Mesothelial cell of epicardium (in vitro differentiated cells): ENCODE results near the gene CNTLN. TPM values are rescaled to one million over a fixed set of nuclear protein-coding genes. Genes with fewer than 3 reads are reported as not detected.

Experiments
- DNase-seq, 2 experiments: peaks; one replicate each; pipeline ENCODE4 v3.0.0; 2021; ENCODE audit warnings: low spot score in 2 of 2; ENCODE audit not compliant: unreplicated experiment in 2 of 2
- H3K27ac Mint-ChIP-seq: 2 replicates; pipeline ENCODE4 v1.8.0; 2021; ENCODE audit warnings: mixed read lengths
- H3K27me3 Mint-ChIP-seq: 2 replicates; pipeline ENCODE4 v1.8.0; 2021; ENCODE audit warnings: low read depth, mixed read lengths
- H3K36me3 Mint-ChIP-seq: 2 replicates; pipeline ENCODE4 v1.8.0; 2021; ENCODE audit warnings: mixed read lengths
- H3K4me1 Mint-ChIP-seq: 2 replicates; pipeline ENCODE4 v1.8.0; 2021; ENCODE audit warnings: mixed read lengths
- H3K4me3 Mint-ChIP-seq: 2 replicates; pipeline ENCODE4 v1.8.0; 2021; ENCODE audit warnings: mild to moderate bottlenecking, moderate library complexity, mixed read lengths
- H3K9me3 Mint-ChIP-seq: 2 replicates; pipeline ENCODE4 v1.8.0; 2021; ENCODE audit warnings: mixed read lengths
- total RNA-seq: library from RNA; stranded (reverse); gene quantifications from 3 replicates; pipeline ENCODE4 v1.2.1, GENCODE V29; 2021
- TF ChIP-seq, protein P1 (sequence below): fragments of 200-600 bp; sonication (generic); IDR thresholded peaks from one replicate; pipeline ENCODE4 v1.5.0; 2021; ENCODE audit warnings: antibody characterized with exemption; ENCODE audit not compliant: unreplicated experiment

The CNTLN gene
- total RNA-seq, 1 donor from 2014 or later, result 14.0 TPM

DNA sequence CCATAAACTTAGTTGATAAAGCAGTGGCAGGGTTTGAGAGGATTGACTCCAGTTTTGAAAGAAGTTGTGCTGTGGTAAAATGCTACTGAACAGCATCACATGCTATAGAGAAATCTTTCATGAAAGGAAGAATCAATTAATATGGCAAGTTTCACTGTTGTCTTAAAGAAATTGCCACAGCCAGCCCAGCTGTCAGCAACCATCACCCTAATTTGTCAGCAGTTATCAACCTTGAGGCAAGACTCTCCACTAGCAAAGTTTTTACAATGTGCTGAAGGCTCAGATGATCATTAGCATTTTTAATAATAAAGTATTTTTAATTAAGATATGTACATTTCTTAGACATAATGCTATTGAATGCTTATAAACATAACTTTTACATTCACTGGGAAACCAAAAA is 343.0 kb downstream of the CNTLN start:
- Mint-ChIP-seq H3K36me3 (peaks cover 4% of the 10 kb centered on the region), H3K4me1 (no peaks in the 10 kb centered on the region), H3K27me3 (no peaks in the 10 kb centered on the region), H3K4me3 (no peak overlapping the region), H3K9me3 (no peaks in the 10 kb centered on the region), H3K27ac (no peak overlapping the region)
- TF ChIP-seq, protein P1, sequence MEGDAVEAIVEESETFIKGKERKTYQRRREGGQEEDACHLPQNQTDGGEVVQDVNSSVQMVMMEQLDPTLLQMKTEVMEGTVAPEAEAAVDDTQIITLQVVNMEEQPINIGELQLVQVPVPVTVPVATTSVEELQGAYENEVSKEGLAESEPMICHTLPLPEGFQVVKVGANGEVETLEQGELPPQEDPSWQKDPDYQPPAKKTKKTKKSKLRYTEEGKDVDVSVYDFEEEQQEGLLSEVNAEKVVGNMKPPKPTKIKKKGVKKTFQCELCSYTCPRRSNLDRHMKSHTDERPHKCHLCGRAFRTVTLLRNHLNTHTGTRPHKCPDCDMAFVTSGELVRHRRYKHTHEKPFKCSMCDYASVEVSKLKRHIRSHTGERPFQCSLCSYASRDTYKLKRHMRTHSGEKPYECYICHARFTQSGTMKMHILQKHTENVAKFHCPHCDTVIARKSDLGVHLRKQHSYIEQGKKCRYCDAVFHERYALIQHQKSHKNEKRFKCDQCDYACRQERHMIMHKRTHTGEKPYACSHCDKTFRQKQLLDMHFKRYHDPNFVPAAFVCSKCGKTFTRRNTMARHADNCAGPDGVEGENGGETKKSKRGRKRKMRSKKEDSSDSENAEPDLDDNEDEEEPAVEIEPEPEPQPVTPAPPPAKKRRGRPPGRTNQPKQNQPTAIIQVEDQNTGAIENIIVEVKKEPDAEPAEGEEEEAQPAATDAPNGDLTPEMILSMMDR, result no peak
- no peak for DNase-seq

DNA sequence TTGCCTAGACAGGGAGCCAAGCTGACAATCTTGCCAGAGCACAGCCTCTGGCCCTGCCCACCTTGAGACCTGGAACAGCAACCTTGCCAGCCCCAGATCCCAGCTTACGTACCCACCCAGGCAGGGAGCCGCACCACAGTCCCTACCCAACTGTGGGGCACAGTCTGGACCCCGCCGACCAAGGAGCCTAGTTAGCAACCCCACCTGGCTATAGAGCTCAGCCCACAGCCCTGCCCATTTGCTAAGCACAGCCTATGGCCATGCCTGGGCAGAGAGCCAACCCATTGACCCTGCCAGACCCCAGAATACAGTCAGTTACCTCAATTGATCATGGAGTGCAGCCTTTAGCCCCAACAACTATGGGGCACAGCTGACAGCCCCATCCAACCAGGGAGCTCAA is 346.1 kb downstream of the CNTLN start:
- Mint-ChIP-seq H3K4me1 (no peaks in the 10 kb centered on the region), H3K27me3 (no peaks in the 10 kb centered on the region), H3K36me3 (peaks cover 4% of the 10 kb centered on the region), H3K4me3 (no peak overlapping the region), H3K9me3 (no peaks in the 10 kb centered on the region), H3K27ac (no peak overlapping the region)
- TF ChIP-seq, protein P1, result no peak
- no peak for DNase-seq

DNA sequence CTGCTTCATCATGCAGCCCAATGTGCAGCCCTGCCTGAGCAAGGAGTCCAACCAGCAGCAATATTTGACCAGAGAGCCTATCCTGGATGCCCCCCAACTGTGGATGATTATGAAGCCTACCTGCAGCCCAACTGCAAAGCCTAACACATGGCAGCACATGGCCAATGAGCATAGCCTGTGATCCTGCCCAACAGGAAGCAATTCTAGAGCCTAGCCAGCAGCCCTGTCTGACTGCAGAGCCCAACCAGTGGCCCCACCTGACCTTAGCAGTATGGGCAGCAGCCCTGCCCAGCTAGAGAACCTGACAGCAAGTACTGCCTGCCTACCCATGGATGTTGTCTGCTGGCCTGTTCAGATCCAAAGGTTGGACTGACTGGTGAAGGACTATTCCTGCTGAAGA is 346.7 kb downstream of the CNTLN start:
- TF ChIP-seq, protein P1, result no peak
- Mint-ChIP-seq H3K27me3 (no peaks in the 10 kb centered on the region), H3K27ac (no peak overlapping the region), H3K36me3 (peaks cover 2% of the 10 kb centered on the region), H3K4me3 (no peak overlapping the region), H3K4me1 (no peaks in the 10 kb centered on the region), H3K9me3 (no peaks in the 10 kb centered on the region)
- DNase-seq, result no peak

DNA sequence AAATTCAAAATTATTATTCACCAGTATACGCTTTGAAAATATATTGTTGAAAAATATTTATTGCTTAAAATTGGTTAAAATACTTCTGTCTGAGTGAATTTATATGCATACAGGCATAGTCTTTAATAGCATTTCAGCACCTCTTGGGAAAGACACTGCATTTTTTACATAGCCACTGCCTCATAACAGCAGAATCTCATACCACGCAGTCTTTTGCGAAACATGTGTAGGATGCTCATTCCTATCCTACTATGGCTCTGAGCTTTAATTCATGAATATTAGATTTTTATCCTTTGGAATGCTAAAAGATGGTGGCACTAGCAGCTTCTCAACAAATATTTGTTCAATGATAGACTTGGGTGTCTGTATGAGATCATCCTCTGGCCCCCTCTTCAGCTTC is 350.1 kb downstream of the CNTLN start:
- Mint-ChIP-seq H3K4me3 (no peak overlapping the region), H3K27me3 (no peaks in the 10 kb centered on the region), H3K9me3 (no peaks in the 10 kb centered on the region), H3K27ac (no peak overlapping the region), H3K36me3 (no peaks in the 10 kb centered on the region), H3K4me1 (peaks cover under 1% of the 10 kb centered on the region)
- no peak for DNase-seq
- TF ChIP-seq, protein P1, result no peak

DNA sequence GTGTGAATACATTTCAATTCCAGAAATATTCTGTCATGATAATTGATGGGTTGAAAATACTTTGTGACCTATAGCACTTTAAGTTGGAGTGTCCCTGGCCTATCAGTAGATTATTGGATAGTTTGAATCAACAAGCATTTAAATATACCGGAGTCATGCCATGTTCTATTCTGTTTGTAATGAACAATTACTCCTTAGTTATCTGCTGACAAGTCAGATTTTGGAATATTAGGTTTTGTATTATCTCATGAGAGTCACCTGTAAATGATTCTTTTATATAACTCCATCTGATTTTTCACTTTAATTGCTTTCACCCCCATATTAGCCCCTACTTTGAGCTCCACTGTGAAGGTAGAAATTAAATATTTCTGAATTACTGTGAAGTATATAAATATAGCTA is 351.6 kb downstream of the CNTLN start:
- Mint-ChIP-seq H3K27me3 (no peaks in the 10 kb centered on the region), H3K36me3 (no peaks in the 10 kb centered on the region), H3K4me1 (peaks cover 3% of the 10 kb centered on the region), H3K27ac (no peak overlapping the region), H3K9me3 (no peaks in the 10 kb centered on the region), H3K4me3 (no peak overlapping the region)
- no peak for DNase-seq
- TF ChIP-seq, protein P1, result no peak

DNA sequence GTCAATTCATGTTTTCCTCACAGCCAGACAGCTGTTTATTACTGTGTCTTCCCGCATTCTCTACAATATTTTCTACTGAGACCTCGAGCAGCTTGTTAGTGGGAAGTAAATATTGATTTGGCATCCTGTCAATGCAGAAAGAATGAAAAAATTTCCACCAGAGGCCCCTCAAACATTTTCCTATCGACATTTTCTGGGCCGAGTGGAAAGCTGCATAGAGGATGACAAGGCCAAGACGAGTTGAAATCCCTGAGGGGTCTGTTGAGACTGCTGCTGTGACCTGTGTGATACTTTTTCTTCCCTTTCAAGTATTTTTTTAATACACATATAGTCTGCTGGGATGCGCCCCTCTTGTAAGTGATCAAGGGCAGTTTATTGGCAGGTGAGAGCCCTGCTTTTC is 352.6 kb downstream of the CNTLN start:
- Mint-ChIP-seq H3K27me3 (no peaks in the 10 kb centered on the region), H3K36me3 (no peaks in the 10 kb centered on the region), H3K4me3 (no peak overlapping the region), H3K27ac (no peak overlapping the region), H3K4me1 (peaks cover 7% of the 10 kb centered on the region), H3K9me3 (no peaks in the 10 kb centered on the region)
- DNase-seq, result no peak
- TF ChIP-seq, protein P1, result no peak
